NCI-H2227 treated with DMSO at 0.1 percent for 48 hours (cell line): ENCODE data around the gene RWDD3.

Experiments
- DNase-seq: peaks from one replicate; lab custom pipeline; 2025; lab: John Stamatoyannopoulos, UW

Gene RWDD3, protein sequence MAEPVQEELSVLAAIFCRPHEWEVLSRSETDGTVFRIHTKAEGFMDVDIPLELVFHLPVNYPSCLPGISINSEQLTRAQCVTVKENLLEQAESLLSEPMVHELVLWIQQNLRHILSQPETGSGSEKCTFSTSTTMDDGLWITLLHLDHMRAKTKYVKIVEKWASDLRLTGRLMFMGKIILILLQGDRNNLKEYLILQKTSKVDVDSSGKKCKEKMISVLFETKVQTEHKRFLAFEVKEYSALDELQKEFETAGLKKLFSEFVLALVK

GRCh38 chr1:95233737-95234500, at the start of gene RWDD3:
RWDD3 (plus strand) TSS chr1:95234210; CDS start chr1:95234231, 21 bp downstream.
- DNase-seq: peak; percentile 86

- no peak for DNase-seq
Observed at GRCh38 chr1:95186149-95186548, 47.9 kb upstream of the RWDD3 start.

DNA sequence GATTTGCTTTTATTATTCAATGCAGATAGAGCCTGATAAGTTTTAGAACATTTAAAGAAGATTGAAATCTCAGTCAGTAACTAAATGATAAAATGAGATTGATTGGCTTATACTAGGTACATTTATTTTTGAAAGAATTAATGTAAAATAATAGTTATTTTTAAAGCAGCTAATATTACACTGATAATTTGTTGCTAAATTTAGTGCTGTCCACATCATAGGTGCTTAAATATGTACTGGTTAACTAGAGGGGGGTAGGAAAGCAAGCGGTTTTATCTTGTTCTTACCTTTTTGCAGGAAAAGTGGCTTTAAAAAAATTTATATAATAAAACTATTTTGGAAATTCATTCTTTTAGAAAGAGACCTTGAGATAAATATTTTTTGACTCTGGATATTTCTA, 40.4 kb upstream of the RWDD3 start:
- DNase-seq: no peak

DNA sequence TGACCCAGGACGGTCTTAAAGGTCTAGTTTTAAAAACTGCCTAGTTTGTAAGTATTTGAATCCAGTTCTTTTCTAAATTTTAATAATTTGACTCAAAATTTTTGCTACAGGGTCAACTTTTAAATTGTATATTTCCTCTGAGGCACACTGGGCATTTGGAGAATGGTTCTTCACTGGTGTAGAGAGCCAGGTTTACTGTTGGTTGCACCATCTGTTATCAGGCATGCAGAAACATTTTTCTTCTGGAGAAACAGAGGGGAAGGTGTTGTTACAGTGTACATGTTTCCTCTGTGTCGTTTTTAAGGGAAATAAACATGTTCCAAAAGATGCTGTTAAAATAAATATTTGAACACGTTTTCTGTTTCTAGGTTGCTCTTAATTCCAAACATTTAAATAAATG, 39.0 kb upstream of the RWDD3 start:
- no peak for DNase-seq

DNA sequence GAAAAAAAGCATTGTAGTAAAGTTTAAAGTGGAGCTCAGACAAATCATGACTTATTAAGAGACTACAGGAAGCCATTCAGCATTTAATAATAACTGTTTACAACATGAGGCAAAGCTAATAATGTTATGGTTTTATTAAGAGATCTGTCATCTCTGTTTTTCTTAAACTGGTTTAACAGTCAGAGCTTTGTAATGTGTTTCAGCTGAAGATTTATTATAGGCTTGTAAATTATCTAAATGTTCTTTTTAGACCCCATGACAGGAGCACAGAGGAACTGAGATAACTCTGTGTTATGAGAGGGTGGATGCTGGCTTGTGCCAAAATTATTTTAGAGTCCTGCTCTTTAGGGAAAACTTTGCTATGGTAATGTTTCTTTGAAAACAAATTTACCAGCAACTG, 38.0 kb upstream of the RWDD3 start:
- no peak for DNase-seq

GRCh38 chr1:95197616-95198252, 36.3 kb upstream of the RWDD3 start:
- DNase-seq: peak; percentile 27

DNA sequence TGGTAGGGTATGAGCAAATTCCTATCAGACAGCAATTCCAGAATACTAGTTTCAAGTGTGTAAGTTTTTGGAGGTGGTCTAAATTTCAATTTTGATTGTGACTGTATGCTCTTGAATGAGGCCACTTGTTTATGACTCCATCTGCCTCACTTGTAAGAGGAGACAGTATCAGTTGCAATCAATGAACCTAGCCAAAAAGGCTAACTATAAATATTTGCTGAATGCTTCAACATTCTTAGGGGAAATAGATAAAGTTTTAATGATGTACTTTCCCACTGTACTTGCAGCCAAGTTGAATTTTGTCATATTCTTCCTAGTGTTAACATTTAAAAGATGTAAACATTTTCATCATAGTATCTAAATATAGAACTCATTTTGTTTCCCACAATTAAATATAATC, 32.1 kb upstream of the RWDD3 start:
- no peak for DNase-seq

GRCh38 chr1:95203908-95204437, 30.0 kb upstream of the RWDD3 start:
- no peak for DNase-seq

DNA sequence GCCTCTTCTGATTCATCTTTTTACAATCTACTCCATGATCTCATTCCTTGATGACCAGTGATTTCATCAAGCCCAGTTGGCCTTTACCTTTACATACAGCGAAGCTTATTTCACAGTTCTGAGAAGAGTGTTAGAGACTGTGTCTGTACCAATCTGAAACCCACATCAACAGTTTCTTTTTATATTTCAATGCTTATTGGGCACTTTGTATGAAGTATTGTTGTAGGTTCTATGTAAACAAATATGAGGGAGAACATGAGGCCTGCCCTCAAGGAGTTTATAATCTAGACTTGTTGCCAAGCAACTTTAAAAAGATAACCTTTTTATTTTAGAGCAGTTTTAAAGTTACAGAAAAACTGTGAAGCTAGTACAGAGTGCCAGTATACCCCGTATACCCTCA, 27.5 kb upstream of the RWDD3 start:
- DNase-seq: no peak

GRCh38 chr1:95207223-95207935, 26.6 kb upstream of the RWDD3 start:
- no peak for DNase-seq

DNA sequence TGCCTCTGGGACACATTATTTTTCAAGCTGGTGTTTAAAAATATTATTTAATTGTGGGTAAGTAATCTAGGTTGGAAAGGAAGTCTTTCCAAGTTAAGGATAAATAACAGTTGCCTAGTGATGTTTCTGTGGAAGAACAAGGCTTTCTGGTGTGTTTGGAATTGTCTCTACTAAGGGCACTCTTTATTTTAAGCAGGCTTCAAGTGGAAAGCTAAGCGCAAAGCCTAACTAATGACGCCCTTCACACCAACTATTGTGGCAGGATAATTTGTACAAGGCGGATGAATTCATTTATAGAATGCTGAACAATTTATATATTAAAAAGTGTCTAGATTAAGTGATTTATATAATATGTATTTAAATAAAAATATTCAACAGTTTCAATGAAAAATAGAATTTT, 25.1 kb upstream of the RWDD3 start:
- no peak for DNase-seq

- DNase-seq: no peak
Observed at GRCh38 chr1:95209291-95209690, 24.7 kb upstream of the RWDD3 start.

- no peak for DNase-seq
Observed at GRCh38 chr1:95216292-95216990, 17.6 kb upstream of the RWDD3 start.

- DNase-seq: no peak
Observed at GRCh38 chr1:95217371-95217770, 16.6 kb upstream of the RWDD3 start.

GRCh38 chr1:95219407-95219806, 14.6 kb upstream of the RWDD3 start:
- DNase-seq: no peak

GRCh38 chr1:95221306-95221705, 12.7 kb upstream of the RWDD3 start:
- DNase-seq: no peak

- DNase-seq: no peak
Observed at GRCh38 chr1:95222629-95223028, 11.4 kb upstream of the RWDD3 start.

- no peak for DNase-seq
Observed at GRCh38 chr1:95223110-95223509, 10.9 kb upstream of the RWDD3 start.

DNA sequence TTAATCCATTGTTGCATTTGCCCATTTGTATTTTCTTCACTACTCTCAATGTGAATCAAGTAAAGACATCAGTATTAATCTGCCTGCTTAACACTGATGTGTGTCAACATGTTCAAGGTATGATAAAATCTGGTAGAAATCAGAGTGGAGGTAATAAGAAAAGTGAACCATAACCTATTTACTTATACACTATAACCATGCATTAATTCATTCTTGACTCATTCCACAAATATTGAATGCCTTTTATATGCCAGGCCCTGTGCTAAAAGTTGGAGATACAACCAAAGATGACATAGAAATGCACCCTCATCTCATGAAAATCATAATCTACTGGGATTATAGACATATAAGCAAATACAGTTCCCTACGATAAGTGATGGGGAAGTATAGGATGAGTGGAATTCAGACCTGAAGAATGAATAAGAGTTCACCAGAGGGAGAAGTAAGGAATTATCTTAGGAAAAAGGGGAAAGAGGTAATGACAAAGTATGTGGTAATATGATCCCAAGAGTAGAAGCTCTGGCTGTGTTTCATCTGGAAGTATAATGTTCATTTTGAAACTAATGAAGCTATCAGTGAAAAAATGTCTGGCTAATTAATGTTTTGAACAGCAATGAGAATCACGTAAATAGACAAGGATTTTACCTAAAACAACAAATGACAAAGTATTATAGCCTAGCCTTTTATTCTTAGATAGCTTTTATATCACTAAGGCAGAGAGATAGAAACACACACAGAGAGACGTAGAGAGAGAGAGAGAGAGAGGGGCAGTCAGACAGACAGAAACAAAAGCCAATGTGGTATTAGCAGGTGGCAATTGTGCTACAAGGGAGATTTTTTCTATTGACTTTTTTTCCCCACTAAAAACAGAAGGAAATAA, 7.0 kb upstream of the RWDD3 start:
- no peak for DNase-seq

- DNase-seq: no peak
Observed at GRCh38 chr1:95229037-95229436, 5.0 kb upstream of the RWDD3 start.

DNA sequence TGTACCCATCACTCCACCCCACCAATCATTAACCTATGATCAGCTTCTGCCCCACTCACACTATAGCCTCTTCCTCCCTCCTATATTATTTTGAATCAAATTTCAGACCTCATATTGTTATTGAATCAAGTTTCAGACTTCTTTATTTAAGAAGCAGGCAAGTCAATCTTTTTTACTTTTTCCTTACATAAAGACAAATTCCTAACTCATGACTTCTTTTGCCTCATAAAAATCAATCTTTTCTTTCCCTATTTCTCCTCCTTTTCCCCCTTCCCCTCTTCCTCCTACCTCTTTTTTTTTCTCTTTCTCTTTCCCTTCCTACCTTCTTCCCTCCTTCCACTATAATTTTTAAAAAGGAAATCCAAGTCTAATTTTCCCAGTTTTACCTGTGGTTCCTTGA, 4.3 kb upstream of the RWDD3 start:
- no peak for DNase-seq
